SK-N-SH treated with all-trans-retinoic acid at 6 μM for 48 hours (cell line): Measurements from ENCODE around the gene CPNE5.

Experiments used
- ARNTL ChIP-seq: fragments of 450-650 bp; formaldehyde crosslinking; IDR thresholded peaks from 2 replicates; pipeline ENCODE4 v1.5.0; 2020; ENCODE audit warnings: low read depth, mild to moderate bottlenecking, moderate library complexity, borderline replicate concordance
- BACH2 ChIP-seq: fragments of 250-450 bp; sonication (Bioruptor Pico); IDR thresholded peaks from 2 replicates; pipeline ENCODE4 v1.9.0; 2021; ENCODE audit warnings: mild to moderate bottlenecking, borderline replicate concordance
- CREB5 ChIP-seq: fragments of 250-450 bp; sonication (Bioruptor Pico); IDR thresholded peaks from 2 replicates; pipeline ENCODE4 v1.5.1; 2020; ENCODE audit warnings: low read depth, mild to moderate bottlenecking, moderate library complexity
- CSDC2 ChIP-seq: fragments of 250-450 bp; sonication (Bioruptor Pico); IDR thresholded peaks from 2 replicates; pipeline ENCODE4 v1.5.0; 2020; ENCODE audit warnings: mild to moderate bottlenecking, moderate library complexity
- OSR1 ChIP-seq: fragments of 250-450 bp; sonication (Bioruptor Pico); IDR thresholded peaks from 2 replicates; pipeline ENCODE4 v1.8.0; 2022; ENCODE audit warnings: moderate library complexity, mild to moderate bottlenecking, inconsistent platforms
- POU6F1 ChIP-seq: fragments of 250-450 bp; sonication (Bioruptor Pico); IDR thresholded peaks from 2 replicates; pipeline ENCODE4 v1.8.0; 2021; ENCODE audit warnings: low read depth, mild to moderate bottlenecking, moderate library complexity, borderline replicate concordance
- ZFP30 ChIP-seq: fragments of 450-650 bp; formaldehyde crosslinking; IDR thresholded peaks from 2 replicates; pipeline ENCODE4 v1.5.0; 2022; ENCODE audit warnings: mild to moderate bottlenecking, moderate library complexity

DNA sequence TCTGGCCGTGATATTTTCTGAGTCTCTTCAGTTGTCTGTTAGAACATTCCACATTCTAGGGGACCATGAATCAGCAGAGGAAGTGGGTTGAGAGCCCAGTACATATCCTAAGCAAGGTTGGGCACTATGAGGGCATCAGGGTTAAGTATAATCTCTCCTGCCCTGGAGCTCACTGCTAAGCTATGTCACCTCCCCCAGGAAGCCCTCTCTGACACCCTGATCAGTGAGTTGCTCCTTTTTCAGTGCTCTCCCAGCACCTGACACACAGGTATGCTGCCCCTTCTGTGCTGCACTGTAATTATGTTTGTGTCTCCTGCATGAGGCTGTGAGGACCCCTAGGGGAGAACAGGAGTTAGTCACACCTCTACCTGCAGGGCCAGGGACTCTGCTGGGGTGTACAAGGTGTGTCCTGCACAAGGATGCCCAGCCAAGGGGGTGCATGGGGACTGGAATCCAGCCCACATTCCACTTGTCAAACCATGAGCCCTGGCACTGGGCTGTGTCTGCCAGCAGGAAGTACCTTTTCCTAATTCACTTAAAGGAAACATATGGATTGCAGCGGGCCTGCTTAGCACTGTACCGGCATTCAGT is 137.7 kb downstream of the CPNE5 start:
- no peak for TF ChIP-seq POU6F1
- TF ChIP-seq ARNTL = no peak
- TF ChIP-seq CSDC2 (CRISPR knock-in tag) = no peak
- TF ChIP-seq ZFP30 (CRISPR knock-in tag) = no peak
- no peak for TF ChIP-seq CREB5 (CRISPR knock-in tag)
- no peak for TF ChIP-seq OSR1 (CRISPR knock-in tag)
- no peak for TF ChIP-seq BACH2
